HUES64 (cell line): ENCODE measurements around the gene NINJ1.
"Not testable (repeated sequence)": the region's sequence is repeated elsewhere in the genome, so short reads cannot be mapped to it uniquely, and the experiment has no call there.

ENCODE experiments used
- H3K27ac ChIP-seq: 2 replicates; pipeline ENCODE4 v1.7.0; 2013; ENCODE audit warnings: low read depth, low read length, inconsistent platforms
- H3K27me3 ChIP-seq: 2 replicates; pipeline ENCODE4 v1.6.1; 2013; ENCODE audit warnings: mild to moderate bottlenecking, low read length; ENCODE audit not compliant: insufficient read depth
- H3K36me3 ChIP-seq: 2 replicates; pipeline ENCODE4 v1.6.1; 2013; ENCODE audit warnings: mild to moderate bottlenecking, low read length; ENCODE audit not compliant: insufficient read depth
- H3K4me1 ChIP-seq: 2 replicates; pipeline ENCODE4 v1.6.1; 2013; ENCODE audit warnings: mild to moderate bottlenecking, low read length, moderate library complexity; ENCODE audit not compliant: insufficient read depth
- H3K4me3 ChIP-seq: 2 replicates; pipeline ENCODE4 v1.5.1; 2013; ENCODE audit warnings: mild to moderate bottlenecking, low read length, moderate library complexity
- H3K9ac ChIP-seq: 2 replicates; pipeline ENCODE4 v1.6.1; 2013; ENCODE audit warnings: mild to moderate bottlenecking, low read depth, low read length
- H3K9me3 ChIP-seq: 2 replicates; pipeline ENCODE4 v1.6.1; 2013; ENCODE audit warnings: low read depth, low read length; ENCODE audit not compliant: insufficient read depth
- WGBS: fragments of 150-250, 120-280 bp; methylation state at CpG from one replicate; pipeline ENCODE4 v1.1.7; 2013; ENCODE audit warnings: missing lambda C conversion rate; 5-methylcytosine and 5-hydroxymethylcytosine counted together

Gene NINJ1

DNA sequence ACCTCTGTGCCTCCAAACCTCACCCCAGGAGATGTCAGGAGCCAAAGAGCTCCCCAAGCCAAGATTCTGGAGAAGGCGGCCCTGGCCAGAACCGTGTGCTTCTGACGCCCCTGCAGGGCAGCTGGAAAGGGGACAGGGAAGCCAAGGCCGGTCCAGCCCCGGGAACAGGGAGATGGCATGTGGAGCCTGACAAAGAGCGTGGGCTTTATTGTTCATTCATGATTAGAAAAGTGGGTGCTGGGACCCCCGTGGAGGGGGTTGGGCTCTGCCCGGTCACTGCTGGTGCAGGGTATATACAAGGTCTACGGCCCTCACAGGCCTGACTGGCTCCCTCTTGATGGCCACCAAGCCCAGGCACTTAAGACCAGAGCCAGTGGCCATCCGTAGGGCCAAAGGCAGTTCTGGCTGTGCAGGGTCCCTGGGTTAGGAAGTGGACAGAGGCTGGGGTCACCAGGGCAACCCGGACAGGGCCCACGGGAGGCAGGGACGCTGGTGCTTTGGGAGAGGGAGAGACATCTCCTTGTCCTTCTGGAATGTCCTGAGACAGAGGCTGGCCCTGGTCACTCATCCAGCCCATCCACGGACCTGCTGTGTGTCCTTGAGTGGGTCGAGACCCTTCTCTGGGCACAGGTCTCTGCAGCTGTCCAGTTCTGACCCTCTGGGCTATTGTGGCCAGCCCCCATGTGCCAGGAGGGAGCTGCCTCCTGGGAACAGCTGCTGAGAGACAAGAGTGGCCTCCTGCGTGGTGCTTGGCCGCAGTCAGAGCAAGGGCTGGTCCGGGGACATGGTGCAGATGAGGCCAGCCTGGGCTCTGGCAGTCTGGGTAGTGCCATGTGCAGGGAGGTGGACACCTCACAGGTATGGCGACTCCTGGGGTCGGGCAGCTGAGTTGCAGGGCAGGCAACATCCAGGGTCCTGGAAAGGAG is 12.5 kb downstream of the NINJ1 start:
- 91% methylated on average over 20 of the region's 20 CpGs for WGBS
- H3K4me3 ChIP-seq: no peak overlapping the region

DNA sequence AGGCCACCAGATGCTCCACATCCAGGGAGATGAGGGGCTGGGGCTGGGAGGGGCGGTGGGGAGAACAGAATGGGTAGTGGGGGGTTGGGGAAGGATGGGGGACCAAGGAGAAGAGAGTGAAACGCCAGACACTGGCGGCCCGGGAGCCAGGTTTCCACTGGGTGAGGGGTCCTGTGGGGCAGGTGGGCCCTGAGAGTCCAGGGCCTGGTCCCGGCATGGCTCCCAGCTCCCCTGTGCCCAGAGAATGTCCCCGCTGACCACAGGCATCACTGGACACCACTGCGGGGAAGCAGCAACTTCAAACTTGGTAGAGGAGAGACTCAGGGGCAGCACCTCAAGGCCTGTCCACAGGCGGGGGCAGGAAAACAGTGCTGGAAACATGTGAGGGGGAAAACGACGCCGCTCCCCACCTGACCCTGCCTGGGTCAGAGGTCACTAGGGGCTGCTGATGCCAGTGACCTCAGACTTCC is 13.2 kb downstream of the NINJ1 start:
- Histone ChIP-seq H3K9me3 (no peaks in the 10 kb centered on the region), H3K27me3 (no peaks in the 10 kb centered on the region), H3K36me3 (peaks cover 14% of the 10 kb centered on the region), H3K4me3 (no peak overlapping the region), H3K9ac (no peak overlapping the region), H3K4me1 (peaks cover 8% of the 10 kb centered on the region; the same call in 1 of the 2 replicates), H3K27ac (no peak overlapping the region)
- WGBS: 92% methylated on average over 11 of the region's 11 CpGs

More for the DNA sequence above, 12.5 kb downstream of the NINJ1 start:
- H3K9ac ChIP-seq: no peak overlapping the region
- H3K36me3 ChIP-seq: peaks cover 14% of the 10 kb centered on the region
- no peaks in the 10 kb centered on the region for H3K9me3 ChIP-seq
- H3K27me3 ChIP-seq: no peaks in the 10 kb centered on the region
- H3K27ac ChIP-seq: no peak overlapping the region
- peaks cover 5% of the 10 kb centered on the region for H3K4me1 ChIP-seq

DNA sequence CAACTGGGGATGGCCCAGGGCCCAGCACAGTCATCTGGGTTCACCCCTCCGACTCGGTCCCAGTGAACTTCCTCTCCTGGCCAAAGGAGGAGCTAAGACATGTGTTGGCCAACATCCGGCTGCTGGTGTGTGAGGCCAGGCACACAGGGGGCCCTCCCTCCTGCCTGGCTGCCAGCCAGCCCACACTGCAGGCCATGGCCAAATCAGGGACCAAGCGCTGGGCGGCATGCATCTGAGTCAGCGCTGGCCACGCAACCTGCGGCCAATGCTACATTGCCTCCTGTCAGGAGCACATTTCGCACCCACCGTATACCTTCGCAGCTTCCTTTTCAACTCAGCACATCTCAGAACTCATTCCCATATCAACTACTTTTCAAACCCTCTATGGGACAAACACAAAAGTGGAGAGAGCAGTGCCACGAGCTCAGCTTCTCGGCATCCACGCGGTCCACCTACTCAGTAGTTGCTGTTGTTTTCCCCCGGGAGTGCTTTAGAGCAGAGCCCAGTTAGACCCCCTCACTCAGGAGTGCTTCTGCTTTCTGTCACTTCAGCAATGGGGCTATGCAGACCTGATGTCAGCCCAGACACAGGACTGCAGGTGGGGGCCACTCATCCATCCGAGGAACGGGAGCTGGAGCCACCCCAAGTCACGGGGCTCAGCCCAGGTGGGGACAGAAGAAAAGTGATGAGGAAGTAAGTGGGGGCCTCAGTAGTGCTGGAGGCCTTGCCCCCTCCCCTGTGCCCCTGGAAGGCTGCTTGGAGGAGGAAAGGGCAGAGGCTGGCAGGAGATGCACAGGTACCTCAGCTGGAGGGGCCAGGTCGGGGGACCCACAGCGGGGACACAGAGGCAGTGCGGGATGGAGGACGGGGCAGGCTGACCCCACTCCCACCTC is 13.9 kb downstream of the NINJ1 start:
- H3K9me3 ChIP-seq: no peaks in the 10 kb centered on the region
- no peak overlapping the region for H3K4me3 ChIP-seq
- no peak overlapping the region for H3K27ac ChIP-seq
- no peak overlapping the region for H3K9ac ChIP-seq
- WGBS: 87% methylated on average over 21 of the region's 23 CpGs
- H3K36me3 ChIP-seq: peaks cover 14% of the 10 kb centered on the region
- peaks cover 8% of the 10 kb centered on the region; the same call in 1 of the 2 replicates for H3K4me1 ChIP-seq
- H3K27me3 ChIP-seq: no peaks in the 10 kb centered on the region

DNA sequence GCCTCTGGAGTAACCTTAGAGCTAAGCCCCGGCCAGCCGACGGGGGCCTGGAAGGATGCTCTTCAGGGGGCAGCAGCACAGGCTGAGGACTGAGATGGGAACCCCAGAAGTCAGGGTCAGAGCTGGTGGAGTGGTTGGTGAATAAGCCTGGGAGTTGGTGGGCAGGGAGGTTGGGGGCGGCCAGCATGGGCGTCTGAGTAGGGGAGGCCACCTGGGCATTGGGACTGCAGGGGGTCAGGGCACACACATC is 14.4 kb downstream of the NINJ1 start:
- Histone ChIP-seq H3K27me3 (no peaks in the 10 kb centered on the region), H3K4me1 (peaks cover 8% of the 10 kb centered on the region; the same call in 1 of the 2 replicates), H3K36me3 (peaks cover 9% of the 10 kb centered on the region), H3K4me3 (no peak overlapping the region), H3K9me3 (no peaks in the 10 kb centered on the region), H3K27ac (no peak overlapping the region), H3K9ac (no peak overlapping the region)
- WGBS: 93% methylated on average over 5 of the region's 5 CpGs

DNA sequence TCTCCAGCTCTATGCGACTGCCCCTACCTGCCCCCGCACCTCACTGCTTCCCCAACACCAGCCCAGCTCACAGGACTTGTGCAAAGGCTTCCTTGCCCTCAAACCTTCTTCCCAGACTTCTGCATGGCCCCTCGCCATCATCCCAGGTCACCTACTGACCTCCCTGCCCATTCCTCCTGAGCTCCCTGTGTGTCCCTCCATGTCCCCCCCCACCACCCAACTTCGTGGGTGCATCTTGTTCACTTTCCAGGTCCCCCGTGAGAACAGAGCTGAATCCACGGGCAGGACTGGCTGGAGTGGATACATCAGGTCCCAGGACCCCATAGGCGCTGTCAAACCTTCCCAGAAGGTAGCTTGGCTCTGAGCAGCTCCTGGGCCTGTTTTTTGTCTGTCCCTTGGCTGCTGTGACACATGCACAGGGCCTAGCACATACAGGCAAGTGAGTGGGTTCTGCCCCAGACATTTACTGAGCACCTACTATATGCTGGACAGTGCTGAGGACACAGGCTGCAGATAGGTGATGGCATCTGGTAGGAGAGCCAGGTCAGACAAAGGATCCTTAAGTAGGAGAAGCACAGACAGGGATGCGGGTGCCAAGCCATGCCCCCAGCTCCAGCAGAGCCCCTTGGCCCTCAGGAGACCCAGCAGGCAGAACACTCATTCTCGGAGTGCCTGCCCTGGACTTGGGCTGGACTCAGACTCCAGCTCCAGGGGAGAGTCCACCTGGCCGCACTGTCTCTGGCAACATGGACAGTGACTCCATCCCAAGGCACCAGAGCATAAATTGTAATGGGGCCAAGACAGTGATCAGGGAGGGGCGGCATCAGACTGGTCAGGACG is 15.0 kb downstream of the NINJ1 start:
- H3K9ac ChIP-seq: no peak overlapping the region
- peaks cover 8% of the 10 kb centered on the region; the same call in 1 of the 2 replicates for H3K4me1 ChIP-seq
- no peak overlapping the region for H3K27ac ChIP-seq
- no peak overlapping the region for H3K4me3 ChIP-seq
- no peaks in the 10 kb centered on the region for H3K27me3 ChIP-seq
- H3K36me3 ChIP-seq: peaks cover 7% of the 10 kb centered on the region
- 94% methylated on average over 12 of the region's 12 CpGs for WGBS
- H3K9me3 ChIP-seq: no peaks in the 10 kb centered on the region

DNA sequence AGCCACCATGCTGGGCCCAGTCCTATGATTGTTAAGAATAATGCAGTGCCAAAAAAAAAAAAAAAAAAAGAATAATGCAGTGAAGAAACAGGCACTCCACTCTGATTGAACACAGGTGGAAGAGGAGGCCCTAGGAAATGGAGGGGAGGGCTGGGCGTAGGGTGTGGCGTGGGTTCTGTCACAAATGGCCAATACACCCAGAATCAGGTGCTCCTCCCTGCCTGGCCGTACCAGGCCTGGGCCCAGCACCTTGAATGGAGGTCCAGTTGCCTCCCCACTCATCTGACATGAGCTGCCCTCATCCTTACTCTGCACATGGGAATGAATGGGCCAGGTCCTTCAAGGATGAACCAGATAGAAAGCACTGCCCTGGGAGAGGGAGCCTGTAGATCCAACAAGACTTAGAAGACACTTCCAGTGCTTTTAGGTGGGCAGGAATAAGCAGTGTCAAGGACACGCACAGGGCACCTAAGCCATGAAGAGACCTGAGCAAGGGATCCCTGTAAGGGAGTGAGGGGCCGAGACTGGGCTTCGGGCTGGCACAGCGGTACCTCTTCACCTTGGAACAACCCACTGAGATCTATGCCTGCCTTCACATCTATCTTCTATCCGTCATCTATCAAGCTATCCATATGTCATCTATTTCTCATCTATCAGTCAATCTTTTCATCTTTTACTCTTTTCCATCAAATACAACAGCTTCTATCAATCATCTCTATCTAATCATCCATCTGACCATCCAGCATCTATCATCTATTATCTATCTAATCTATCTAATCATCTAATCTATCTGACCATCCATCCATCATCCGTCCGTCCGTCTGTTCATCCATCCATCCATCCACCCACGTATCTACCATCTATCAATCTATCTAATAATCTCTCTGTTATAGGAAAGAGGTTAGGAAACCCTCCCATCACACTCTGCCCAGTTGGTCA is 15.9 kb downstream of the NINJ1 start:
- H3K9me3 ChIP-seq: no peaks in the 10 kb centered on the region
- no peak overlapping the region for H3K4me3 ChIP-seq
- H3K27ac ChIP-seq: no peak overlapping the region
- no peaks in the 10 kb centered on the region for H3K27me3 ChIP-seq
- peaks cover 8% of the 10 kb centered on the region; the same call in 1 of the 2 replicates for H3K4me1 ChIP-seq
- 93% methylated on average over 12 of the region's 12 CpGs for WGBS
- no peak overlapping the region for H3K9ac ChIP-seq
- no peaks in the 10 kb centered on the region for H3K36me3 ChIP-seq

DNA sequence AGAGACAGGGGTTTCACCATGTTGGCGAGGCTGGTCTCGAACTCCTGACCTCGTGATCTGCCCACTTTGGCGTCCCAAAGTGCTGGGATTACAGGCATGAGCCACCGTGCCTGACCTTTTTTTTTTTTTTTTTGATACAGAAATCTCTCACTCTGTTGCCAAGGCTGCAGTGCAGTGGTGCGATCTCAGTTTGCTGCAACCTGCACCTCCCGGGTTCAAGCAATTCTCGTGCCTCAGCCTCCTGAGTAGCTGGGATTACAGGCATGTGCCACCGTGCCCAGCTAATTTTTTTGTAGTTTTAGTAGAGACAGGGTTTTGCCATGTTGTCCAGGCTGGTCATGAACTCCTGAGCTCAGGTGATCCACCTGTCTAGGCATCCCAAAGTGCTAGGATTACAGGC is 16.5 kb downstream of the NINJ1 start:
- not testable (repeated sequence) for H3K9me3 ChIP-seq, H3K4me1 ChIP-seq
- WGBS: 92% methylated on average over 9 of the region's 9 CpGs

DNA sequence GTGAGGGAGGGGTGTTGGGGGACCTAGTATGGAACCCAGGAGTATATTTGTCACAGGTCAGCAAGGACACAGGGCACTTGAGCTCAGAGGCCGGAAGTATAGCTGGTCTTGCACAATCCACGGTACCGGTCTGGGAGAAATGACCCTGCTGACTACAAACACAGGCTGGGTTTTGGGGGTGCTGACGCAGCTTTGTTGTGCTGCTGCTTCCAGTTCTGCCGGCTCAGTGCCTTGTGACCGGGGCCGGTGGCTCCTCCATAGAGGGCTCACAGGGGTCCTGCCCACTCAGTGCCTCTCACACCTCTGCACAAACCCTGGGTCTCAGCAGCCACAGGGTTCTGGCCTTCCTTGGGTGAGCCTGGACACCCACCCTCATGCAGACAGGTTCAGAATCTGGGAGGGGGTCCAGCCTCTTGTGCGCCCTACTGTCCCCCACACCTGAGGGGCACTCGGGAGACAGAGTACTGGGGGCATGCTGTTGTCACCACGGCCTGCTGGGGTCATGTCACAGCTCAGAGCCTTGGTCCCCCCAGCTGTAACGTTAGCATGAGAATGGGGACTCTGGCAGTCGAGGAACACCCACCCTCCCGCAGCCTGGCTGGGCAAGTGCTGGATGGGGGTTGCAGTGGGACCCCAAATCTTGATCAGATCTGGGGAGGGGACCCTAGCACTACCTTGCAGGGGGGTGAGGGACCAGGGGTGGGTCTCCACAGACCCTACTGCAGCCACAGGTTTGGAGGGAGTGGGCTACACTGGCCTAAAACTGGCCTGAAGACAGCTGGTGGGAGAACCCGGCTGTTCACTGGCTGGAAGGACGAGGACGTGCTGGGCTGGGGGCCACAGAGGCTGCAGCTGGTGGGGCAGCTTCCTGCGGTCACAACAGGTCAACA is 17.7 kb downstream of the NINJ1 start:
- Histone ChIP-seq H3K4me3 (no peak overlapping the region), H3K27ac (no peak overlapping the region), H3K36me3 (no peaks in the 10 kb centered on the region), H3K4me1 (peaks cover 8% of the 10 kb centered on the region; the same call in 1 of the 2 replicates), H3K9me3 (no peaks in the 10 kb centered on the region), H3K9ac (no peak overlapping the region), H3K27me3 (no peaks in the 10 kb centered on the region)
- 69% methylated on average over 17 of the region's 17 CpGs for WGBS

More for the DNA sequence above, 16.5 kb downstream of the NINJ1 start:
- not testable (repeated sequence) for H3K27me3 ChIP-seq, H3K9ac ChIP-seq, H3K36me3 ChIP-seq, H3K27ac ChIP-seq, H3K4me3 ChIP-seq

DNA sequence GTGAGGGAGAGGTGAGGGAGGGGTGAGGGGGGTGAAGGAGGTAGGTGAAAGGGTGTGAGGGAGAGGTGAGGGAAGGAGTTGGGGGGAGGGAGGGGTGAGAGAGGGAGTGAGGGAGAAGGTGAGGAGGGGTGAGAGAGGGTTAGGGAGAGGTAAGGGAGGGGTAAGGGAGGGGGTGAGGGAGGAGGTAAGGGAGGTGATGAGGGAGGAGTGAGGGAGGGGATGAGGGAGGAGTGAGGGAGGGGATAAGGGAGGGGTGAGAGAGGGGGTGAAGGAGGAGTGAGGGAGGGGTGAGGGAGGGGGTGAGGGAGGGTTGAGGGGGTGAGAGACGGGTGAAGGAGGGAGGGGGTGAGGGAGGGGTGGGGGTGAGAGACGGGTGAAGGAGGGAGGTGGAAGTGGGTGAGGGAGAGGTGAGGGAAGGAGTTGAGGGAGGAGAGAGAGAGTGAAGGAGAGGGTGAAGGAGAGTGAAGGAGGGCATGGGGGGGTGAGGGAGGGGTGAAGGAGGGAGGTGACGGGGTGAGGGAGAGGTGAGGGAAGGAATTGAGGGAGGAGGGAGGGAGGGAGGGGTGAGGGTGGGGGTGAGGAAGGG is 18.5 kb downstream of the NINJ1 start:
- H3K4me1 ChIP-seq: peaks cover 8% of the 10 kb centered on the region; the same call in 1 of the 2 replicates
- 40% methylated on average over 3 of the region's 3 CpGs for WGBS
- no peaks in the 10 kb centered on the region for H3K27me3 ChIP-seq
- H3K4me3 ChIP-seq: no peak overlapping the region
- no peak overlapping the region for H3K27ac ChIP-seq
- no peaks in the 10 kb centered on the region for H3K9me3 ChIP-seq
- H3K36me3 ChIP-seq: no peaks in the 10 kb centered on the region
- H3K9ac ChIP-seq: no peak overlapping the region
